CD4-positive, alpha-beta T cell treated with Interferon gamma for 1 hour (primary cell): Measurements from ENCODE around the gene KIR2DL1.
A peak's percentile ranks its signal among the peaks of the same experiment; 100 is the strongest.
"Not testable (repeated sequence)": the region's sequence is repeated elsewhere in the genome, so short reads cannot be mapped to it uniquely, and the experiment has no call there.

Experiments used
- DNase-seq: peaks from one replicate; pipeline ENCODE4 v3.0.0-alpha.2; 2020

KIR2DL1 gene

DNA sequence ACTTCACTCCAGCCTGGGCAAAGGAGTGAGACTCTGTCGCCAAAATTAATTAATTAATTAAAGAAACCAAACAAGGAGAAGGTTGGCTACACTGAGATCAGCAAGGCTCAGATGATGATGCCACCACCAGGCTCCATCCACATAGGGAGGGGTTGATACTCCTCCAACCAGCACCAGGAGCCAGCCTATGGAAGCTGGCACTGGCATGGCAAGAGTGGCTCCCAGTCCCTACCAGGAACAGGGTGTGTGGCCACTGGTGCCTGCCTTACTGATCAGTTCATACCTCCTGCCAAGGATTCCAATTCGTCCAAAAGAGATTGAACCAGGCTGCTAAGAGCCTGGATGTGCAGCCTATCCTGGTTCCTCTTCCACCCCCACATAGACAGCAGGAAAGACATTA lies 3.1 kb downstream of the KIR2DL1 start:
- not testable (repeated sequence) for DNase-seq

GRCh38 chr19:54775095-54775815 lies 5.7 kb downstream of the KIR2DL1 start:
- DNase-seq = not testable (repeated sequence)

GRCh38 chr19:54775830-54776229 lies 6.2 kb downstream of the KIR2DL1 start:
- not testable (repeated sequence) for DNase-seq

DNA sequence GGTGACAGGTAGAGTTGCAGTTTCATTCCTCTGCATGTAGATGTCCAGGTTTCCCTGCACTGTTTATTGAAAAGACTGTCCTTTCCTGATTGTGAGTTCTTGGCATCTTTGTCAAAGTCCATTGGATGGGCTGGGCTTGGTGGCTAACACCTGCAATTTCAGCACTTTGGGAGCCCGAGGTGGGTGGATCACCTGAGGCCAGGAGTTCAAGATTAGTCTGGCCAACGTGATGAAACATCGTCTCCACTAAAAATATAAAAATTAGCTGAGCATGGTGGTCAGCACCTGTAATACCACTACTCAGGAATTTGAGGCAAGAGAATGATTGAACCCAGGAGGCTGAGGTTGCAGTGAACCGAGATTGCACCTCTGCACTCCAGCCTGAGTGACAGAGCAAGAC lies 8.3 kb downstream of the KIR2DL1 start:
- not testable (repeated sequence) for DNase-seq

DNA sequence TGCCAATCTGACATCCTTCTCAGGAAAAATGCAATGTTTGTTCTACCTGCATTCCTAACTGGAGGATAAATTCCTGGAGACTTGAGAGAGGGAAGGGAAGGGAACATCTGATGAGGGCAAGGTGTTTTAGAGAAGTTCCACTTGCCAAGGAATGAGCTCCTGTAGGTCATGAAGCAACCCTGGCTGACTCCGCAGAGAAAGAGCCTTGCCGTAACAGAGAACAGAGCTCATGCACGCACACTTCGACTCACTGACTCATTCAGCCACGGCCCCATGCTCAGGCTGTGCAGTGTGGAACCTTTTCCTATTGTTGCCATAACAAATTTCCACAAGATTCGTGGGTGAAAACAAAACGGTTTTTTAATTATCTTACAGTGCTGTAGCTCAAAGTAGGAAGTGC lies 9.3 kb downstream of the KIR2DL1 start:
- peak; percentile 59 for DNase-seq

DNA sequence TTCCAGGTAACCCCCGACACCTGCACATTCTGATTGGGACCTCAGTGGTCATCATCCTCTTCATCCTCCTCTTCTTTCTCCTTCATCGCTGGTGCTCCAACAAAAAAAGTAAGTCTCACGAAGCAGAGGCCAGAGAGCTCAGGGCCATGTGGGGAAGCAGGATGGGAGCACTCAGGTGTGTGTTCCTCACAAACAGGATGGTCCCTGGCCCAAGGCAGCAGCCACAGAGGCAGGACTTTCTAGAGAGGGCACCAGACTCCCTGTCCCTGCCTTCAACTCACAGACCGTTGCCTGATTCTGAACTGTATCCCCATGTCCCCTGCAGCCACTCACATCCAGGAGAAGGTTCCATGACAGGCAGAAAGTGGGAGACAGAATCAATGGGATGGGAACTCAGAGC lies 13.3 kb downstream of the KIR2DL1 start:
- DNase-seq = not testable (repeated sequence)

GRCh38 chr19:54786091-54786723 lies 16.6 kb downstream of the KIR2DL1 start:
- not testable (repeated sequence) for DNase-seq

GRCh38 chr19:54788154-54788553 lies 18.6 kb downstream of the KIR2DL1 start:
- DNase-seq = peak; percentile 61

- DNase-seq = no peak
These were observed 21.1 kb downstream of the KIR2DL1 start for GRCh38 chr19:54790711-54791110.

- DNase-seq = no peak
These were observed 21.9 kb downstream of the KIR2DL1 start for GRCh38 chr19:54791476-54791875.

DNA sequence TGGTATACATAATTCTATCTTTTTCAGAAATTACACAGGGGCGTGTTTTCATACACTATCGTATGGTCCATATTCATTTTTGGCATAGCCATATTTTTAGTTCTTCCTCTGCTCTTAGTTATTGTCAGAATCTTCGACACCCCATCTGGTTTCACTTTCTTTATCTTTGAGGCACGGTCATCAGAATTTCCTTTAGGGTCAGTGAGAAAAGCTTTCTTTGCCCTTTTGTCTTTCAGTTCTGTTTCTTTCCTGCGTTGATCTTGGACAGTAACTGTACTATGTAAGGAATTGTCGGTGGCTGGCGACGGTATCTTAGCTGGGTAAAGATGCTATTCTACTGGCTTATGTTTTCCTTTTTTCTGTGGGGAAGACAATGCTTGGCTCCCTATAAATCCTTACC lies 23.2 kb downstream of the KIR2DL1 start:
- no peak for DNase-seq

DNA sequence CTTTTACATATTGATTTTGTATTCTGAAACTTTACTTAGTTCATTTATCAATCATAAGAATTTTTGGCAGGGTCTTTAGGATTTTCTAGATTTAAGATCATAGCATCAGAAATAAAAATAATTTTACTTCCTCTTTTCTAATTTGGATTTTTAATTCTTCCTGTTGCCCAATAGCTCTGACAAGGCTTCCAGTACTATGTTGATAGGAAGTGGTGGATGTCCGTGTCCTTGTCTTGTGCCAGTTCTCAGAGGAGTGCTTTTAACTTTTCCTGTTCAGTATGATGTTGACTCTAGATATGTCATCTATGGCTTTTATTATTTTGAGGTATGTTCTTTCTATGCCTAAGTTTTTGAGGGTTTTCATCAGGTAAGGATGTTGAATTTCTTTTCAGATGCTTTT lies 26.2 kb downstream of the KIR2DL1 start:
- DNase-seq = no peak

DNA sequence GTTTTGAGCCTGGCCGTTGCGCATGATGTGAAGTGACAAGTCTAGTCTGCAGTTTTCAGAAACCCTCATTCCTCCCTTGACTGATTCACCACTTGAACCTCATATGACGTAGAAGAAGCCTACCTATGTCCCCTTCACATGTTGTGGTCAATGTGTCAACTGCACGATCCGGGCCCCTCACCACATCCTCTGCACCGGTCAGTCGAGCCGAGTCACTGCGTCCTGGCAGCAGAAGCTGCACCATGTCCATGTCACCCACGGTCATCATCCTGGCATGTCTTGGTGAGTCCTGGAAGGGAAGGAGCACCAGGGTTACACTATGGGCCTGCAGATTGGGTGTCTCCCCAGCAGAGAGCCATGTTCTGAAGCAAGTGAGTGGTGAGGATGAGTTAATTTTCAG lies 33.8 kb downstream of the KIR2DL1 start, which contains the start of gene KIR2DL4:
Gene KIR2DL4, plus strand, starts transcription at position 201 of the 400 bp plus-strand sequence. Its CDS starts 42 bp downstream, at position 243.
- no peak for DNase-seq

DNA sequence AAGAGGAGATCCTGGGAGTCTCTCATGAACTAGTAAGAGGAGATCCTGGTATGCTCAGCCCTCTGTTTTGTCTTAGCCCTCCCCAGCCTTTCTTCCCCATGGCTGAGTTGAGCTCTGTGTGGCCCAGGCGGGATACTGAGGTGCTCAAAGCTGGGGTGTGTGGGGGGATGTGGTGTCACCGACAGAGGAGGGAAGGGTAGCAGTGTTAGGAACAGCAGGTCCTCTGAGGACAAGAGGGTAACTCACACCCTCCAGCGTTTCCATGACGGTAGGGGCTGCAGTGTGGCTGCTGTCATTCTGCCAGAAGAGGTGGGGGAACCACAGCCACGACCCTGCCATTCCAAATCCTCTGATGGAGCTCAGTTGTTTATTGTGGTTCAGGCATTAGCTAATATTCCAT lies 34.5 kb downstream of the KIR2DL1 start:
- DNase-seq = no peak

DNA sequence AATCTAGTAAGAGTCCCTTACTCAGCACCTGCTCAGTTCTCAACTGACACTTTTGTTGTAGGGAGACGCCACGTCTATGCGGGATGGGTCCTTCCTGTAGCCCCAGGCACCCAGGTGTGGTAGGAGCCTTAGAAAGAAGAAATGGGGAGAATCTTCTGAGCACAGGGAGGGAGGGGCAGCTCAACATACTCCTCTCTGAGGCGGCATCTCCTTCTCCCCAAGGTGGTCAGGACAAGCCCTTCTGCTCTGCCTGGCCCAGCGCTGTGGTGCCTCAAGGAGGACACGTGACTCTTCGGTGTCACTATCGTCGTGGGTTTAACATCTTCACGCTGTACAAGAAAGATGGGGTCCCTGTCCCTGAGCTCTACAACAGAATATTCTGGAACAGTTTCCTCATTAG lies 35.0 kb downstream of the KIR2DL1 start:
- DNase-seq = no peak

GRCh38 chr19:54805665-54806515 lies 36.3 kb downstream of the KIR2DL1 start:
- DNase-seq = no peak

- no peak for DNase-seq
These were observed 36.9 kb downstream of the KIR2DL1 start for GRCh38 chr19:54806516-54806838.

GRCh38 chr19:54814571-54814970 lies 45.0 kb downstream of the KIR2DL1 start:
- DNase-seq = not testable (repeated sequence)

DNA sequence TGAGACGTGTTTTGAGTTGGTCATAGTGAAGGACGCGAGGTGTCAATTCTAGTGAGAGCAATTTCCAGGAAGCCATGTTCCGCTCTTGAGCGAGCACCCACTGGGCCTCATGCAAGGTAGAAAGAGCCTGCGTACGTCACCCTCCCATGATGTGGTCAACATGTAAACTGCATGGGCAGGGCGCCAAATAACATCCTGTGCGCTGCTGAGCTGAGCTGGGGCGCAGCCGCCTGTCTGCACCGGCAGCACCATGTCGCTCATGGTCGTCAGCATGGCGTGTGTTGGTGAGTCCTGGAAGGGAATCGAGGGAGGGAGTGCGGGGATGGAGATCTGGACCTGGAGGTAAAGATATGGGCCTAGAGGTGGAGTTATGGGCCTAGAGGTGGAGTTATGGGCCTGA lies 46.7 kb downstream of the KIR2DL1 start, which contains the start of gene KIR3DL1:
Gene KIR3DL1, plus strand, starts transcription at position 218 of the 400 bp plus-strand sequence.
- not testable (repeated sequence) for DNase-seq

- no peak for DNase-seq
These were observed 48.3 kb downstream of the KIR2DL1 start for GRCh38 chr19:54817670-54818536.

DNA sequence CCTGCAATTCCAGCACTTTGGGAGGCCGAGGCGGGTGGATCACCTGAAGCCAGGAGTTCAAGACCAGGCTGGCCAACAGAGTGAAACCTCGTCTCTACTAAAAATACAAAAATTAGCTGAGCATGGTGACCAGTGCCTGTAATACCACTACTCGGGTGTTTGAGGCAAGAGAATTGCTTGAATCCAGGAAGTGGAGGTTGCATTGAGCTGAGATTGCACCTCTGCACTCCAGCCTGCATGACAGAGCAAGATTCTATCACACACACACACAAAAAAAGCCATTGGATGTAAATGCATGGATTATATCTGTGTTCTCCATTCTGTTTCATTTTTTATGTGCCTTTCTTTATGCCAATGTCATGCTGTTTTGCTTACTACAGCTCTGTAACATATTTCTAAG lies 54.8 kb downstream of the KIR2DL1 start:
- not testable (repeated sequence) for DNase-seq

GRCh38 chr19:54825326-54825725 lies 55.7 kb downstream of the KIR2DL1 start:
- DNase-seq = peak; percentile 69
